ENCODE data around the gene FER1L5. TPM values are rescaled to one million over a fixed set of nuclear protein-coding genes. Genes with fewer than 3 reads are reported as not detected.

The FER1L5 gene
- total and polyA plus RNA-seq, 2 donors (not counting 3 experiments of a cell fraction or from before 2014, with no cell fraction given) = not detected

DNA sequence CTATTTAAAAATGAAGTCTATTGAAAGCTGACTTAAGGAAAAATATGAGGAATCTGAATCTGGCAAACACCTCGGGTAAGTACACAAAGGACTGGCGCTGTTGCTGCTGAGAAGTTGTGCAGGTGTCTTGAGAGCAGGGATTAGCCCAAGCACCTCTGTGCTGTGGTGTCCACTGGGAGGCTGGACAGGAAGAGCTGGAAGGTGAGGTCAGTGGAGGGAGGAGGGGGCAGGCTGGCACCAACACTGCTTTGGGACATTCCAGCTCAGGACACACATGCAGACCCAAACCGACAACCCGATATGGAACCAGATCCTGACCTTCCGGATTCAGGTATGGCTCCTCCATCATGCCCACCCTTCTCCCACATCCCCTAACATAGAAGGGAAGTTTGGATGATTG, 20.6 kb downstream of the FER1L5 start:
- Histone ChIP-seq H3K4me3 (replicated peaks in 1 of 3; ENCODE audit: insufficient read depth in 1 of 3, low read depth in 1 of 3, low read length in 3 of 3) (no peak overlapping the region), H3K9ac (replicated peaks; ENCODE audit: extremely low read depth, insufficient read depth, low read length) (no peak overlapping the region), H3K27ac (ENCODE audit: insufficient read depth, low read depth, low read length) (no peak overlapping the region), H2AFZ (ENCODE audit: low read depth, low read length) (no peak overlapping the region), H3K36me3 (ENCODE audit: control insufficient read depth in 2 of 2, extremely low read depth in 1 of 2, insufficient read depth in 2 of 2, low read length in 2 of 2) (no peaks in the 10 kb centered on the region), H3K4me2 (ENCODE audit: insufficient read depth, low read length) (no peak overlapping the region), H3K9me3 (replicated peaks; ENCODE audit: control insufficient read depth, insufficient read depth, low read length) (no peaks in the 10 kb centered on the region), H4K20me1 (replicated peaks; ENCODE audit: control insufficient read depth, extremely low read depth, insufficient read depth, low read length) (no peaks in the 10 kb centered on the region), H3K27me3 (ENCODE audit: control insufficient read depth in 2 of 2, insufficient read depth in 2 of 2, low read length in 2 of 2) (no peaks in the 10 kb centered on the region), H3K9me1 (replicated peaks; ENCODE audit: control insufficient read depth, extremely low read depth, insufficient read depth, low read length) (no peaks in the 10 kb centered on the region), H3K4me1 (ENCODE audit: control insufficient read depth, extremely low read depth, insufficient read depth, low read length) (peaks cover 7% of the 10 kb centered on the region), H3K79me2 (ENCODE audit: control insufficient read depth, insufficient read depth, low read length) (no peaks in the 10 kb centered on the region)
- DNase-seq (ENCODE audit: low read depth, low spot score) (no peak), FAIRE-seq (no peak)
- TF ChIP-seq FOS (IDR thresholded peaks at IDR 0.05; ENCODE audit: borderline replicate concordance, insufficient read depth, low read length) (no peak), JUN (IDR thresholded peaks at IDR 0.05; ENCODE audit: borderline replicate concordance, insufficient read depth, insufficient read length, low read depth) (no peak), MYC (IDR thresholded peaks at IDR 0.05; ENCODE audit: low read depth, low read length) (no peak)
- ChIA-PET CTCF (no interaction called here), POLR2A (interaction anchor here (1.1 kb wide), 1 partner anchor 13 kb away, joined by 3 read pairs; no protein-coding TSS in a partner anchor)
- dilution Hi-C loops (cut with MboI; ENCODE audit: extremely low pct_ligation_motif_present, low sequenced_read_pairs) = no loop called here
- intact Hi-C loops (cut with micrococcal nuclease) = no loop called here
- no TSS peak for BruUV-seq (replicated peaks)

- H4K20me1 ChIP-seq (replicated peaks; ENCODE audit: control insufficient read depth, extremely low read depth, insufficient read depth, low read length) = no peaks in the 10 kb centered on the region
- TF ChIP-seq MAX (IDR thresholded peaks at IDR 0.05; ENCODE audit: insufficient read depth, insufficient read length) (no peak), POLR2A (IDR thresholded peaks at IDR 0.05; ENCODE audit: low read depth, low read length) (no peak), FOS (IDR thresholded peaks at IDR 0.05; ENCODE audit: borderline replicate concordance, insufficient read depth, low read length) (no peak)
- H3K79me2 ChIP-seq (ENCODE audit: control insufficient read depth, insufficient read depth, low read length) = no peaks in the 10 kb centered on the region
- H3K36me3 ChIP-seq (ENCODE audit: control insufficient read depth in 2 of 2, extremely low read depth in 1 of 2, insufficient read depth in 2 of 2, low read length in 2 of 2) = no peaks in the 10 kb centered on the region
- no peak overlapping the region for H3K4me3 ChIP-seq (replicated peaks in 1 of 3; ENCODE audit: insufficient read depth in 1 of 3, low read depth in 1 of 3, low read length in 3 of 3)
- intact Hi-C loops (cut with micrococcal nuclease) (no loop called here), dilution Hi-C loops (cut with MboI; ENCODE audit: extremely low pct_ligation_motif_present, low sequenced_read_pairs) (no loop called here)
- no peak overlapping the region for H3K4me2 ChIP-seq (ENCODE audit: insufficient read depth, low read length)
- FAIRE-seq (no peak), DNase-seq (ENCODE audit: low read depth, low spot score) (no peak)
- no peaks in the 10 kb centered on the region for H3K9me1 ChIP-seq (replicated peaks; ENCODE audit: control insufficient read depth, extremely low read depth, insufficient read depth, low read length)
- H3K4me1 ChIP-seq (ENCODE audit: control insufficient read depth, extremely low read depth, insufficient read depth, low read length) = peaks cover 7% of the 10 kb centered on the region
- H2AFZ ChIP-seq (ENCODE audit: low read depth, low read length) = no peak overlapping the region
- POLR2A ChIA-PET = no interaction called here
- CTCF ChIA-PET = no interaction called here
- no TSS peak for BruUV-seq (replicated peaks)
- H3K9me3 ChIP-seq (replicated peaks; ENCODE audit: control insufficient read depth, insufficient read depth, low read length) = no peaks in the 10 kb centered on the region
- H3K27me3 ChIP-seq (ENCODE audit: control insufficient read depth in 2 of 2, insufficient read depth in 2 of 2, low read length in 2 of 2) = no peaks in the 10 kb centered on the region
- H3K9ac ChIP-seq (replicated peaks; ENCODE audit: extremely low read depth, insufficient read depth, low read length) = no peak overlapping the region
- H3K27ac ChIP-seq (ENCODE audit: insufficient read depth, low read depth, low read length) = no peak overlapping the region
These were observed 21.3 kb downstream of the FER1L5 start for GRCh38 chr2:96663829-96664228.

All from endothelial cell of umbilical vein (primary cell).